ENCODE results near the gene TGM1.
"Not testable (repeated sequence)": the region's sequence is repeated elsewhere in the genome, so short reads cannot be mapped to it uniquely, and the experiment has no call there.

Gene TGM1

DNA sequence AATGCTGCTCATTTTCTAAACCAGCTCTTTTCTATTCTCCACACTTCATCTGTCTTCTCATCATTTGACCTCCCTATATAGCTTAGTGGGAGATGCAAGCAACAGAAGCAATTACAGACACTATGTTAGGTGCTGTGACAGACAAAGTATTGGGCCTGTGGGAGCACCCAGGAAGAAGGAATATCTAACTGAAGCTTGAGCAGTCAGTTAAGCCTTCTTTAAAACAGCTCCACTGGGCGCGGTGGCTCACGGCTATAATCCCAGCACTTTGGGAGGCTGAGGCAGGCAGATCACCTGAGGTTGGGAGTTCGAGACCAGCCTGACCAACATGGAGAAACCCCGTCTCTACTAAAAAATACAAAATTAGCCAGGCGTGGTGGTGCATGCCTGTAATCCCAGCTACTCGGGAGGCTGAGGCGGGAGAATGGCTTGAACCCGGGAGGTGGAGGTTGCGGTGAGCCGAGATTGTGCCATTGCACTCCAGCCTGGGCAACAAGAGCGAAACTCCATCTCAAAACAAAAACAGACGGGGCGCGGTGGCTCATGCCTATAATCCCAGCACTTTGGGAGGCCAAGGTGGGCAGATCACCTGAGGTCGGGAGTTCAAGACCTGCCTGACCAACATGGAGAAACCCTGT is 59.6 kb downstream of the TGM1 start:
- DNase-seq = not testable (repeated sequence)

DNA sequence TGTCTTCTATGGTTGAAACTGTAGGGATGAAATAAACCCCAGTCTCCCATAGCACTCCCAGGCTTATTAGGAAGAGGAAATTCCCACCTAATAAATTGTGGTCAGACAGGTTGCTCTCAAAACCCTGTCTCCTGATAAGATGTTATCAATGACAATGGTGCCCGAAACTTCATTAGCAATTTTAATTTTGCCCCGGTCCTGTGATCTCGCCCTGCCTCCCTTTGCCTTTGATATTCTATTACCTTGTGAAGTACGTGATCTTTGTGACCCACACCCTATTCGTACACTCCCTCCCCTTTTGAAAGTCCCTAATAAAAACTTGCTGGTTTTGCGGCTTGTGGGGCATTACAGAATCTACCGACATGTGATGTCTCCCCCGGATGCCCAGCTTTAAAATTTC is 60.4 kb downstream of the TGM1 start:
- DNase-seq = not testable (repeated sequence)

Data from NCI-H2107 (cell line).